ENCODE measurements around the gene BCAS1.

BCAS1 gene

GRCh38 chr20:54094268-54094580, 23.8 kb upstream of the BCAS1 start:
- TF ChIP-seq ZFX (IDR thresholded peaks at IDR 0.05) (no peak), CTCF (conservative IDR thresholded peaks at IDR 0.05) (no peak)
- H3K27ac ChIP-seq = no peak overlapping the region

GRCh38 chr20:54093423-54094267, 23.3 kb upstream of the BCAS1 start:
- no peak overlapping the region for H3K27ac ChIP-seq
- TF ChIP-seq ZFX (IDR thresholded peaks at IDR 0.05) (no peak), CTCF (conservative IDR thresholded peaks at IDR 0.05) (no peak; the same call in 1 of the 2 replicates)

- TF ChIP-seq CTCF (conservative IDR thresholded peaks at IDR 0.05) = no peak
- no peak for TF ChIP-seq ZFX (IDR thresholded peaks at IDR 0.05)
- H3K27ac ChIP-seq = no peak overlapping the region
Observed at GRCh38 chr20:54092021-54092420, 21.6 kb upstream of the BCAS1 start.

GRCh38 chr20:54091120-54091480, 20.7 kb upstream of the BCAS1 start:
- TF ChIP-seq ZFX (IDR thresholded peaks at IDR 0.05) = no peak
- TF ChIP-seq CTCF (conservative IDR thresholded peaks at IDR 0.05) = no peak
- H3K27ac ChIP-seq = no peak overlapping the region

- TF ChIP-seq CTCF (conservative IDR thresholded peaks at IDR 0.05) (no peak), ZFX (IDR thresholded peaks at IDR 0.05) (no peak)
Observed at GRCh38 chr20:54090230-54091119, 20.1 kb upstream of the BCAS1 start.

GRCh38 chr20:54088430-54088829, 18.0 kb upstream of the BCAS1 start:
- no peak overlapping the region for H3K27ac ChIP-seq
- TF ChIP-seq CTCF (conservative IDR thresholded peaks at IDR 0.05) (no peak), ZFX (IDR thresholded peaks at IDR 0.05) (no peak)

More at GRCh38 chr20:54090230-54091119, 20.1 kb upstream of the BCAS1 start:
- no peak overlapping the region for H3K27ac ChIP-seq

- H3K27ac ChIP-seq = no peak overlapping the region
- no peak for TF ChIP-seq CTCF (conservative IDR thresholded peaks at IDR 0.05)
- no peak for TF ChIP-seq ZFX (IDR thresholded peaks at IDR 0.05)
Observed at GRCh38 chr20:54086507-54087039, 16.2 kb upstream of the BCAS1 start.

Measured in C4-2B (cell line).